Stimulated activated CD4-positive, alpha-beta T cell treated with anti-CD3 and anti-CD28 coated beads, Interleukin-1b, Interleukin-23, amount 100 ng/mL, for 1 hour (primary cell): Measurements from ENCODE around the gene PAPPA.

Experiments
- DNase-seq, 2 donors: peaks; one replicate each; pipeline ENCODE4 v3.0.0-alpha.2; 2020; ENCODE audit warnings: low read depth in 2 of 2

PAPPA gene

DNA sequence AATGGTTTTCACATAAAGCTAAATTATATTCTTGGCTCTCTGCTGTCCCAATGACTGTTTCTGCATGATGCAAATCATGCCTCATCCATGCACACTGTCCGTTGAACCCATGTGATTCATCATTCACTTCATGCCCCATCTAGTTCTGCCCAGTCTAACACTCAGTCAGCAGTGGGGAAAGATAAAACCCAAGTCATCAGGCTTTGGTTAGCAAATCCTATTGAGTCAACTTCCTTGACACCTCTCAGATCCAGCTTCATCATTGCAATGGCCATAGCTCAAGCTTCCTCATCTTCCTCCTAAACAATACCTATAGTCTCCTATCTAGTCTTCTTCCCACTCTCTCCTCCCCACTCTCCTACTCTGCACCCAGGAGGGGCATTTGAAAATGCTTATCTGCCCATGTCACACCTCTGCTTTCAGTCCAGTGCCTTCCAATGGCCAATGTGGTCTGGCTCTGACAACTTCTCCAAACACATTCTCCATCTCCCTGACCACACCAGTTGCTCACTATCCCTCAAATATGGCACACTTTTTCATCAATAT is 267.5 kb downstream of the PAPPA start:
- no peak for DNase-seq

GRCh38 chr9:116422119-116422979 is 268.8 kb downstream of the PAPPA start:
- no peak for DNase-seq

DNA sequence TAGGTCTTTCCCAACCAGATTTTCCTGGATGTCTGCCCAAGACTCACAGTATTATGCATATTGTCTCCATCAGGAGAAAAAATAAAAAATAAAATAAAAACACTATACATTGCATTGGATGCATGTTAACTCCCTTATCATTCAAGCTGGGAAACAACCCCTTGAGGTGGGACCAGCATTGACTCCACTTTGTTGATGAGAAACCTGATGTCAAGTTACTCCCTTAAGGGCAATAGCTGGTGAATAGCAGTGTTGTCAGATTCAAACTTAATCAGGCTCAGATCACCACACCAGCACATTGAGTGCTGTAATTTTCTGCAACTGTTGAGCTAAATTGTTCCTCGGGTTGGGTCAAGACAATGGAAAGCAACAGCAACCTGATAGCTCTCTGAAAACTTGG is 269.6 kb downstream of the PAPPA start:
- DNase-seq = no peak

GRCh38 chr9:116425244-116425643 is 271.7 kb downstream of the PAPPA start:
- DNase-seq = no peak

DNA sequence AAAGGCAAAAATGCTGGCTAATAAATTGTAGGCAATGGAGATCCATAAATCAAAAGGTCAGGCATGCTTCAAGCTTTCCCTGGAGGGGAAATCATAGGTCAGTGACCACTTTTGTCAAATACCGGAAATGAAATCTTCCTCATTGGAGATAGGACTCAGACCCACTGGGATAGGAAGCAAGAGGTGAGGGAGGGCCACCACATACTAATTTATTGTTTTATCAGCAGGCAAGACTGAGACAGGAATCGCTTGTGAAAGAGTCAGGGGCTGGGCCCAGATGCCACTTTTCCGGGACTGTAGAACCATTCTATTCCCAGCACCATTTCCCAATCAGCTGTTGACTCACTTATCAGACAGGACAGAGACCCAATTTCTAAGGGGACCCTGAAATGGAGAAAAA is 277.3 kb downstream of the PAPPA start:
- no peak for DNase-seq

GRCh38 chr9:116432051-116432450 is 278.5 kb downstream of the PAPPA start:
- no peak for DNase-seq

GRCh38 chr9:116434314-116434713 is 280.7 kb downstream of the PAPPA start:
- DNase-seq = no peak

DNA sequence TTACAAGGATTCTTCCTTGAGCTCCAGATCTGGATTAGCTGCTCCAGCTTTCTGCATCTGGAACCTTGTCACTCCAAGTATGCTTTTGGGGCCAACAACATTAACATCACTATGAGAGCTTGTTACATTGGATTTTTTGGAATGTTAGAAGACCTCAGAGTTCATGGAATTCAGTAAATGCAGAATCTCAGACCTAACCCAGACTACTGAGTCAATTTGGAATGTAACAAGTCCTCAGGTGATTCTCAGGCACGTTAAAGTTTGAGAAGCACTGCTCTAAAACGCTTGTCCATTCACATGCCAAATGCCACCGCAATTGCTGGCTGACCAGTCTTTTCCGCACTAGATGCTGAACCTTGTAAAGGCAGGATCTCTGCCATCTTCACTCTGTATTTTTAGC is 282.1 kb downstream of the PAPPA start:
- DNase-seq = no peak

DNA sequence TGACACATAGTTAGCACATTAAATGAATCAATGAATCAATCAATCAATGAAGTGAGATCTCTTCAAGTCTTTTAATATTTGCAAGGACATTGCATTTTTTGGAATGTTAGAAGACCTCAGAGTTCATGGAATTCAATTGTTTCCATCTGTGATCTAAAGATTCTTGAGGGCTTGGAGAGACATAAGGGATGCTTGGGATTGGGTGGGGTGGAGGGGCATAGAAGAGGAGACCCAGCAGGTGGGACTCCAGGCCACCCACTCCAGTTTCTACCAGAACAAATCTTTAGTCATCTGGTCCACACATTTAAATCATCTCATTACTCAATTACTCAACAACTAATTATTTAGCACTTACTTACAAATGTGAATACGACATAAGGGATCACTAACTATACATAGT is 282.5 kb downstream of the PAPPA start:
- DNase-seq = no peak

DNA sequence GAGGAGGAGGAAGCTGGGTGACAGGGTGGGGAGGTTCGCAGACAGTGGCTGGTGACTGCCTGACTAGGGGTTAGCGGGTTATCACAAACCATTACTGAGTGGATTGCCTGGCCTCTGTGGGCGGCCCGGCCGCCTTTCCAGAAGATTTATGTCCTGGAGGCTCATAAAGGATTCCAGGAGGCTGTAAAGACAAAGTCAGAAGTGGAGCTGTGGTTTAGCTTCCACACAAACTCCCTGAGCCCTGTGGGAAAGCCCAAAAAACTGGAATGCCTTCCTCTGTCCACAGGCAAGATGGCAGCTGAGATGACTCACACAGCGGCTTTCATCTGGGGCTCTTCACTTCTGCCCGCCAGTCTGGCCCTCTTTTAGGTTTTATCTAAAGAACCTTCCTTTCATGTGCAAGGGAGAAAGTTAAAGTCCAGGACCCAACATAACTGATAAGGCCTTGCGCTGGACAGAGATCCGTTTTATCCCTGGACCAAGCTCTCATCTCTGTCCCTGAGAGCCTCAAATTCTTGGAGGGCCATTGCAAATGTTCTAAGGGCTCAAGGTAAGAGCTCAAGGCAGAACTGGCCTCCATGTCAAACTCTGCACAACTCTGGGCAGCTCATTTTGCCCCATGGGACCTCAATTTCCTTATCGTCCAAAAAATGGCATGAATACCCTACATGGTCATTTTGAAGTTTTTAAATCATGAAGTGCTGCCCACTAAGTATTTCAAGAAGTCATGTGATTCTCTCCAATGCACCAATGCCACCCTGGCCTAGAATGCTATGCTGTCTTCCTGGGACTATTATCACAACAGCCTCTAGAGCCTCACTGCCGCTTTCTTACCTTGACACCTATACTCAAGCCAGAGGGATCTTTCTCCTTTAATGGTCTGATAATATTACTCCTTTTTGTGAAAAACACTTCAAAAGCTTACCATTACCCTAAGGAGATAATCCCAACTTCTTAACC is 284.1 kb downstream of the PAPPA start:
- DNase-seq = no peak

- DNase-seq = no peak
Measured at GRCh38 chr9:116442528-116442927, 288.9 kb downstream of the PAPPA start.

DNA sequence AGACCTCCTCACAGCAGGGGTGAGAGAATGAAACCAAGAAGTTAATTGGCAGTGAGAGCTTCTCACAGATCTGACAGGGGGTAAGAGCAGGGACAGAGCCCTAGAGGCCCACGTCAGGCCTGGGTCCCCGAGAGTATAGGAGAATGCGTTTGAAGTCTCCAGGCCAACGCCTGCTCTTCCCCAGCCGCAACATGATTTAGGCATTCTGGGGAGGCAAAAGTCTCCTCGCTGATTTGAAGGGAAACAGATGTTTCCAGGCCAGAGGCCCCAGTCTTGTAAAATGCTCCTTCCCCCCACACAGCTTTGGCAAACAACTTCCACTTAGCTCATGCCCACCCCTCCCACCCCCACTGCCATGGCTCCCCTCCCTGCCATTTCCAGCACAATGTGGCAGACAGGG is 294.3 kb downstream of the PAPPA start:
- DNase-seq = no peak

DNA sequence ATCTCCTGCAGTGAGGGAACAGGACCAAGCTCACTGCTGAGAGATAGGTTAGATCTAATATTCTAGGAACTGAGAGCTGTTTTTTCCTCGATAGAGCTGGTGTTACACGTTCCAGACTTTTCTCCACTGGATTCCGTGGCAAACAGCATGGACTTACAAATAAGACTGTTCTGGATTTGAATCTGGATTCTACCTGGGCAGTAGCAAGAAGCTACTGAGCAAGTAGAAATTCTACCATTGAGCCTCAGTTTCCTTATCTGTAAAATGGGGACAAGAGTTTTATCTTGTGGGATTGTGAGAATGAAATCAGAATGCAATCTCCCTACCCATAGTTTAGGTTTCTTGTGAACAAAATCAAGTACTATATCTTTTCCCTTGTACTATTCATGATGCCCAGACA is 294.8 kb downstream of the PAPPA start:
- DNase-seq = no peak

GRCh38 chr9:116449949-116450348 is 296.4 kb downstream of the PAPPA start:
- DNase-seq = no peak

DNA sequence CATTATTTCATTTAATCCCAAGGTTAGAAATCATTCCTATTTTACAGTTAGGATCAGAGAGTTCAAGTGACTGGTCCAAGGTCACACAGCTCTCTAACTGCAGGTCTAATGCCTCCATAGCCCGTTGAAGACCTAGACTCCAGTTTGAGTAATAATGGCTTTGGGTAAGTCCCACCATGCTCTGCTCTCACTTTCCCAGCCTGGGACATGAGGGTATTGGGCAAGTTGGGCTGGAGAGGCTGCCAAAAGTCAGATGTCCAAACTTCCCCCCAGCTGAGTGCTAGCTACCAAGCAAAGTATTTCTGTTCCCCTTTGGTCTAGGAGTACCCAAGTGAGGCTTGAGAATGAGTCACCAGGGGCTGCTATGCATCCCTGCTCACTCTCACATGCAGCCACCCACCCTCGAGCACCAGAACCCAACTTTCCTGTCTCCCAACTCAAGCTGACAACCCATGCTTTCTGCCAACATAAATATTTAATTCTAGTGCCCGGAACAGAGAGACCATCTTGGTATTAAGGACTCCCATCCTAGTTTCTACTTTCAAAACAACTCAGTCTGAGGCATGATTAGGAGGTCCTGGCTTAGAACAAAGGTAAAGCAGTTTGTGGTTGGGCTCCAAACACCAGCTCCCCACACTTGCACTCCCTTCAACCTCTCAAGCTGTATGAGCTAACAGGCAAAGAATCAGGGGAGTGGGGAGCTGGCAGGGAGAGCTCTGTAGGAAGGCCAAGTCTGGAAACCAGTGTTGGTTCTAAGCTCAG is 297.0 kb downstream of the PAPPA start:
- DNase-seq = no peak

GRCh38 chr9:116451500-116452115 is 298.0 kb downstream of the PAPPA start:
- DNase-seq = no peak
